ENCODE data around the gene FRS2.

Gene FRS2

GRCh38 chr12:69533844-69534243, 63.7 kb downstream of the FRS2 start:
- no peak for DNase-seq (ENCODE audit: low read depth in 1 of 2, low spot score in 1 of 2)
- Histone ChIP-seq H3K27me3 (ENCODE audit: insufficient read depth, poor library complexity, severe bottlenecking) (no peaks in the 10 kb centered on the region), H3K4me3 (replicated peaks; ENCODE audit: insufficient read depth, low read length) (no peak overlapping the region), H3K27ac (replicated peaks) (no peak overlapping the region)
- TF ChIP-seq POLR2AphosphoS5 (IDR thresholded peaks at IDR 0.05; ENCODE audit: low read depth) (no peak), GABPA (IDR thresholded peaks at IDR 0.05; ENCODE audit: low read depth) (no peak), CTCF (IDR thresholded peaks at IDR 0.05; ENCODE audit: insufficient read depth, low read length) (no peak), SPI1 (IDR thresholded peaks at IDR 0.05; ENCODE audit: borderline replicate concordance, low read depth) (no peak)

GRCh38 chr12:69534389-69534822, 64.2 kb downstream of the FRS2 start:
- Histone ChIP-seq H3K27ac (replicated peaks) (no peak overlapping the region), H3K27me3 (ENCODE audit: insufficient read depth, poor library complexity, severe bottlenecking) (no peaks in the 10 kb centered on the region), H3K4me3 (replicated peaks; ENCODE audit: insufficient read depth, low read length) (no peak overlapping the region)
- TF ChIP-seq REST (IDR thresholded peaks at IDR 0.05; ENCODE audit: insufficient replicate concordance, low read depth): no peak
- no peak for TF ChIP-seq POLR2AphosphoS5 (IDR thresholded peaks at IDR 0.05; ENCODE audit: low read depth)
- TF ChIP-seq GABPA (IDR thresholded peaks at IDR 0.05; ENCODE audit: low read depth): no peak
- TF ChIP-seq CTCF (IDR thresholded peaks at IDR 0.05; ENCODE audit: insufficient read depth, low read length): no peak
- TF ChIP-seq SPI1 (IDR thresholded peaks at IDR 0.05; ENCODE audit: borderline replicate concordance, low read depth): no peak
- no peak for DNase-seq (ENCODE audit: low read depth in 1 of 2, low spot score in 1 of 2)

GRCh38 chr12:69540987-69541386, 70.8 kb downstream of the FRS2 start:
- Histone ChIP-seq H3K4me3 (replicated peaks; ENCODE audit: insufficient read depth, low read length) (no peak overlapping the region), H3K27ac (replicated peaks) (no peak overlapping the region), H3K27me3 (ENCODE audit: insufficient read depth, poor library complexity, severe bottlenecking) (no peaks in the 10 kb centered on the region)
- TF ChIP-seq GABPA (IDR thresholded peaks at IDR 0.05; ENCODE audit: low read depth): no peak
- TF ChIP-seq CTCF (IDR thresholded peaks at IDR 0.05; ENCODE audit: insufficient read depth, low read length): no peak
- no peak for TF ChIP-seq POLR2AphosphoS5 (IDR thresholded peaks at IDR 0.05; ENCODE audit: low read depth)
- TF ChIP-seq REST (IDR thresholded peaks at IDR 0.05; ENCODE audit: insufficient replicate concordance, low read depth): no peak
- TF ChIP-seq SPI1 (IDR thresholded peaks at IDR 0.05; ENCODE audit: borderline replicate concordance, low read depth): no peak
- DNase-seq (ENCODE audit: low read depth in 1 of 2, low spot score in 1 of 2): no peak

- DNase-seq (ENCODE audit: low read depth in 1 of 2, low spot score in 1 of 2): no peak
- no peak overlapping the region for H3K27ac ChIP-seq (replicated peaks)
- no peak overlapping the region for H3K4me3 ChIP-seq (replicated peaks; ENCODE audit: insufficient read depth, low read length)
- no peaks in the 10 kb centered on the region for H3K27me3 ChIP-seq (ENCODE audit: insufficient read depth, poor library complexity, severe bottlenecking)
- no peak for TF ChIP-seq CTCF (IDR thresholded peaks at IDR 0.05; ENCODE audit: insufficient read depth, low read length)
- TF ChIP-seq SPI1 (IDR thresholded peaks at IDR 0.05; ENCODE audit: borderline replicate concordance, low read depth): no peak
- no peak for TF ChIP-seq REST (IDR thresholded peaks at IDR 0.05; ENCODE audit: insufficient replicate concordance, low read depth)
- TF ChIP-seq POLR2AphosphoS5 (IDR thresholded peaks at IDR 0.05; ENCODE audit: low read depth): no peak
Observed at GRCh38 chr12:69544087-69544486, 73.9 kb downstream of the FRS2 start.
